RWPE1 (cell line): ENCODE results near the gene TIAM1.

Experiments used
- CTCF ChIA-PET: fragments of 350-600 bp; sonication (Branson Sonifier 250); formaldehyde crosslinking; extraction: SDS; loops from one replicate; lab custom pipeline; 2021; lab: Yijun Ruan, JAX
- POLR2A ChIA-PET: fragments of 400-600 bp; formaldehyde crosslinking; extraction: SDS; loops from one replicate; lab custom pipeline; 2020; ENCODE audit warnings: antibody characterized with exemption; ENCODE audit not compliant: low non-redundant PET; lab: Yijun Ruan, JAX
- DNase-seq: peaks from one replicate; pipeline ENCODE4 v3.0.0; 2012; ENCODE audit warnings: low spot score
- H3K27ac ChIP-seq: fragments of 450-650 bp; 2 replicates; pipeline ENCODE4 v1.5.1; 2017
- CTCF ChIP-seq: fragments of 450-650 bp; conservative IDR thresholded peaks from 2 replicates; pipeline ENCODE4 v1.5.1; 2017; ENCODE audit warnings: low read depth, mild to moderate bottlenecking

TIAM1 gene

GRCh38 chr21:31343030-31343510 lies 991 bp downstream of the TIAM1 start:
- CTCF ChIA-PET: interaction anchor here (0.6 to 1.4 kb wide), 6 partner anchors 30 to 260 kb away, joined by 3 to 12 read pairs (median 4); no protein-coding TSS in a partner anchor
- POLR2A ChIA-PET: no interaction called here

GRCh38 chr21:31342348-31342747 lies 1.7 kb downstream of the TIAM1 start:
- no peak for DNase-seq
- POLR2A ChIA-PET: no interaction called here
- CTCF ChIA-PET: interaction anchor here (0.6 to 1.4 kb wide), 3 partner anchors 30 to 261 kb away, joined by 3 to 12 read pairs (median 4); no protein-coding TSS in a partner anchor
- H3K27ac ChIP-seq: no peak overlapping the region
- no peak for TF ChIP-seq CTCF

More at GRCh38 chr21:31343030-31343510, 991 bp downstream of the TIAM1 start:
- TF ChIP-seq CTCF: no peak
- H3K27ac ChIP-seq: no peak overlapping the region
- DNase-seq: no peak

GRCh38 chr21:31340942-31341487 lies 3.0 kb downstream of the TIAM1 start:
- ChIA-PET POLR2A (no interaction called here), CTCF (no interaction called here)
- no peak overlapping the region for H3K27ac ChIP-seq
- no peak for TF ChIP-seq CTCF
- no peak for DNase-seq

GRCh38 chr21:31340514-31340913 lies 3.5 kb downstream of the TIAM1 start:
- no peak for DNase-seq
- POLR2A ChIA-PET: no interaction called here
- no peak for TF ChIP-seq CTCF
- CTCF ChIA-PET: no interaction called here
- H3K27ac ChIP-seq: no peak overlapping the region

GRCh38 chr21:31339721-31340120 lies 4.3 kb downstream of the TIAM1 start:
- TF ChIP-seq CTCF: no peak
- H3K27ac ChIP-seq: no peak overlapping the region
- DNase-seq: no peak
- POLR2A ChIA-PET: no interaction called here
- CTCF ChIA-PET: no interaction called here

- H3K27ac ChIP-seq: no peak overlapping the region
- DNase-seq: no peak
- no peak for TF ChIP-seq CTCF
- ChIA-PET POLR2A (no interaction called here), CTCF (interaction anchor here (0.6 kb wide), 1 partner anchor 47 kb away, joined by 3 read pairs; no protein-coding TSS in a partner anchor)
These were observed 5.1 kb downstream of the TIAM1 start for GRCh38 chr21:31338908-31339368.
